Keratinocyte (primary cell): Measurements from ENCODE around the gene CLK3.

Experiments
- EZH2 ChIP-seq: IDR thresholded peaks from one replicate; pipeline ENCODE4 v1.6.1; 2012; ENCODE audit warnings: inconsistent platforms, mild to moderate bottlenecking, low read length, moderate library complexity
- TF ChIP-seq, protein P1 (sequence below), 3 experiments: IDR thresholded peaks in 1 of 3; conservative IDR thresholded peaks in 1 of 3; optimal IDR thresholded peaks in 1 of 3; 2 replicates in 2 of 3; 3 replicates in 1 of 3; pipeline versions ENCODE3 to v1.5.1; 2011; ENCODE audit warnings: low read length in 3 of 3, mild to moderate bottlenecking in 3 of 3, moderate library complexity in 2 of 3, control low read depth in 1 of 3, inconsistent platforms in 1 of 3; ENCODE audit not compliant: insufficient read depth in 2 of 3; ENCODE audit errors: extremely low read depth in 1 of 3

DNA sequence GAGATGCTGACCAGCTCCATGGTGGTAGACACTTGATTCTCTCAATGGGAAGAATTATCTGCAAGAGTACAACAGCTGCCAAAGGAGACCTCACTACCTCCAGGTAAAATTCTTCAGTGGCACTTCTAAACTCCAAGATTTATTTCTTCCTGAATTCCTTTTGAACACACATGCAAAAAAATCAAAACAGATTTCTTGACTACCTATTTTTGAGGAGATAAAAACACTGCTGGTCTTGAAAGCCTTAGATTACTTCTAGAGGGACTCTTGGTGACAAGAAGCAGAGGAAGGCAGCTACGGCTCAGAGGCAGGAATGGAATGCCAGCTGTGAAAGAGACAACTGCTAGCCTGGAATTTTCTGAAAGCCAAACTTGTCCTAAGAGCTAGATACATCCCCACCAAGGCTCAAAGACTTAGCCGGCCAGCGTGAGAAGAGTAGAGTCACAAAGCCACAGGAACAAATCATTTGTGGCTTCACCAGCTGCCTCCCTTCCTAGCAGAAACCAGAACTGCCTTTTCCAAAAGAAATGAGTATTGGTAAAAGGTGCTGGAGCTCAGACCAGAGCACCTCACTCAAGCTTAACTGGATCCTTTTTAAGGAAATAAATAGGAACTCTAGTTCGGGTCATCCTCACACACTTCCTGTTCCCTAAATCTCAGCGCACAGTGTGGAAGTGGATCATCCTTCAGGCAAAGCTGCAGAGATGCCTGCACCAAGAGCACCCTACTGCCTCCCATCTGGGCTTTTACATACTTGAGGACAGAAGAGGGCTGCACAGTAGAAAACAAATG lies 32.6 kb downstream of the CLK3 start:
- TF ChIP-seq, protein P1, sequence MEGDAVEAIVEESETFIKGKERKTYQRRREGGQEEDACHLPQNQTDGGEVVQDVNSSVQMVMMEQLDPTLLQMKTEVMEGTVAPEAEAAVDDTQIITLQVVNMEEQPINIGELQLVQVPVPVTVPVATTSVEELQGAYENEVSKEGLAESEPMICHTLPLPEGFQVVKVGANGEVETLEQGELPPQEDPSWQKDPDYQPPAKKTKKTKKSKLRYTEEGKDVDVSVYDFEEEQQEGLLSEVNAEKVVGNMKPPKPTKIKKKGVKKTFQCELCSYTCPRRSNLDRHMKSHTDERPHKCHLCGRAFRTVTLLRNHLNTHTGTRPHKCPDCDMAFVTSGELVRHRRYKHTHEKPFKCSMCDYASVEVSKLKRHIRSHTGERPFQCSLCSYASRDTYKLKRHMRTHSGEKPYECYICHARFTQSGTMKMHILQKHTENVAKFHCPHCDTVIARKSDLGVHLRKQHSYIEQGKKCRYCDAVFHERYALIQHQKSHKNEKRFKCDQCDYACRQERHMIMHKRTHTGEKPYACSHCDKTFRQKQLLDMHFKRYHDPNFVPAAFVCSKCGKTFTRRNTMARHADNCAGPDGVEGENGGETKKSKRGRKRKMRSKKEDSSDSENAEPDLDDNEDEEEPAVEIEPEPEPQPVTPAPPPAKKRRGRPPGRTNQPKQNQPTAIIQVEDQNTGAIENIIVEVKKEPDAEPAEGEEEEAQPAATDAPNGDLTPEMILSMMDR (optimal IDR thresholded peaks at IDR 0.05 in 1 of 3, IDR thresholded peaks at IDR 0.05 in 1 of 3, conservative IDR thresholded peaks at IDR 0.05 in 1 of 3; ENCODE audit: extremely low read depth in 1 of 3, insufficient read depth in 2 of 3, low read length in 3 of 3), result no peak
- no peak for TF ChIP-seq EZH2
